GM23248 (cell line): ENCODE data around the gene ZBTB20. TPM values are rescaled to one million over a fixed set of nuclear protein-coding genes. Genes with fewer than 3 reads are reported as not detected.

ENCODE experiments used
- DNase-seq: peaks from one replicate; pipeline ENCODE4 v3.0.0-alpha.2; 2015
- H2AFZ ChIP-seq: fragments of 200-600 bp; sonication (generic); 2 replicates; pipeline ENCODE4 v1.6.1; 2016; ENCODE audit warnings: antibody characterized with exemption
- H3F3A ChIP-seq: fragments of 200-600 bp; sonication (generic); 2 replicates; pipeline ENCODE4 v1.6.1; 2016; ENCODE audit warnings: mild to moderate bottlenecking, antibody characterized with exemption, mixed run types; ENCODE audit not compliant: insufficient read depth
- H3K27ac ChIP-seq: fragments of 200-600 bp; sonication (generic); 2 replicates; pipeline ENCODE4 v1.5.1; 2016; ENCODE audit warnings: mild to moderate bottlenecking
- H3K27me3 ChIP-seq: fragments of 200-600 bp; sonication (generic); replicated peaks from 2 replicates; pipeline ENCODE4 v1.6.1; 2016; ENCODE audit warnings: mild to moderate bottlenecking; ENCODE audit not compliant: insufficient read depth
- H3K36me3 ChIP-seq: fragments of 200-600 bp; sonication (generic); 2 replicates; pipeline ENCODE4 v1.6.1; 2016; ENCODE audit warnings: low read depth, mild to moderate bottlenecking
- H3K4me1 ChIP-seq: fragments of 200-600 bp; sonication (generic); 2 replicates; pipeline ENCODE4 v1.6.1; 2016; ENCODE audit warnings: mild to moderate bottlenecking; ENCODE audit not compliant: insufficient read depth
- H3K4me2 ChIP-seq: fragments of 200-600 bp; sonication (generic); one replicate; pipeline ENCODE4 v1.6.1; 2016; ENCODE audit warnings: mild to moderate bottlenecking; ENCODE audit not compliant: unreplicated experiment
- H3K4me3 ChIP-seq: fragments of 200-600 bp; sonication (generic); 2 replicates; pipeline ENCODE4 v1.5.1; 2016; ENCODE audit warnings: mild to moderate bottlenecking
- H3K79me2 ChIP-seq: fragments of 200-600 bp; sonication (generic); 2 replicates; pipeline ENCODE4 v1.6.1; 2016; ENCODE audit warnings: mild to moderate bottlenecking; ENCODE audit not compliant: insufficient read depth
- H3K9ac ChIP-seq: fragments of 200-600 bp; sonication (generic); 2 replicates; pipeline ENCODE4 v1.6.1; 2016; ENCODE audit warnings: mild to moderate bottlenecking
- H3K9me2 ChIP-seq: fragments of 200-600 bp; sonication (generic); 2 replicates; pipeline ENCODE4 v1.6.1; 2016; ENCODE audit warnings: mixed run types, mild to moderate bottlenecking, moderate library complexity; ENCODE audit not compliant: insufficient read depth
- H3K9me3 ChIP-seq: fragments of 200-600 bp; sonication (generic); one replicate; pipeline ENCODE4 v1.6.1; 2017; ENCODE audit warnings: low read depth
- H4K20me1 ChIP-seq: fragments of 200-600 bp; sonication (generic); 2 replicates; pipeline ENCODE4 v1.6.0; 2016; ENCODE audit not compliant: insufficient read depth
- EZH2 ChIP-seq: fragments of 200-600 bp; sonication (generic); IDR thresholded peaks from 2 replicates; pipeline ENCODE4 v1.6.1; 2018; ENCODE audit warnings: antibody characterized with exemption, mild to moderate bottlenecking; ENCODE audit not compliant: insufficient read depth, poor library complexity, severe bottlenecking
- EZH2phosphoT487 ChIP-seq: fragments of 200-600 bp; sonication (generic); IDR thresholded peaks from 2 replicates; pipeline ENCODE4 v1.6.1; 2018; ENCODE audit warnings: antibody characterized with exemption, moderate library complexity, mild to moderate bottlenecking, low read depth; ENCODE audit not compliant: insufficient read depth
- WGBS, 2 experiments: methylation state at CpG; one replicate each; pipeline ENCODE4 v1.1.6; 2015 to 2017; ENCODE audit warnings: low lambda C conversion rate in 2 of 2, low coverage in 1 of 2; ENCODE audit errors: missing lambda C conversion rate in 2 of 2; 5-methylcytosine and 5-hydroxymethylcytosine counted together
- in situ Hi-C: fragments of 300-500 bp; cut with MboI; formaldehyde crosslinking; loops from 2 replicates; pipeline ENCODE4 v1.15.0; 2020
- polyA plus RNA-seq: library from polyadenylated mRNA; unstranded; fragments of >200 nt; fragmentation: Nextera tagmentation; extraction: Ambion mirVana; gene quantifications from 2 replicates; pipeline ENCODE4 v1.2.1, GENCODE V29; 2016
- total RNA-seq: library from RNA; depleted of rRNA; stranded (reverse); fragments of >200 nt; shearing (Covaris generic); gene quantifications from 2 replicates; pipeline ENCODE4 v1.2.3, GENCODE V29; 2014

The ZBTB20 gene
- total and polyA plus RNA-seq, 2 experiments from 2014 or later = 9.2 to 12.2 TPM

GRCh38 chr3:114451561-114452018 lies 695.5 kb downstream of the ZBTB20 start:
- Histone ChIP-seq H3K27ac (0 out of 2 replicates have a peak overlapping the region, but pooled peaks have one; percentile 31), H3K27me3 (no peaks in the 10 kb centered on the region), H3F3A (no peaks in the 10 kb centered on the region), H3K4me3 (peak overlapping the region; percentile 59), H2AFZ (peak overlapping the region; percentile 38), H3K9me2 (no peaks in the 10 kb centered on the region), H3K36me3 (no peaks in the 10 kb centered on the region), H3K79me2 (peaks cover 25% of the 10 kb centered on the region), H3K9me3 (no peaks in the 10 kb centered on the region), H3K4me1 (peaks cover 30% of the 10 kb centered on the region), H4K20me1 (no peaks in the 10 kb centered on the region), H3K9ac (peak overlapping the region; percentile 66), H3K4me2 (peak overlapping the region; percentile 83)
- peak; percentile 43 for DNase-seq
- in situ Hi-C loops = no loop called here
- WGBS, 2 experiments = 18 to 19% methylated on average over 10 of the region's 10 CpGs
- no peak for TF ChIP-seq EZH2
- no peak for TF ChIP-seq EZH2phosphoT487

GRCh38 chr3:114451051-114451451 lies 696.0 kb downstream of the ZBTB20 start:
- peak; percentile 28 for DNase-seq
- H2AFZ ChIP-seq = peak overlapping the region; percentile 38
- H3K4me2 ChIP-seq = peak overlapping the region; percentile 83

GRCh38 chr3:114450008-114450596 lies 697.0 kb downstream of the ZBTB20 start:
- DNase-seq = no peak
- Histone ChIP-seq H3K4me1 (peaks cover 41% of the 10 kb centered on the region), H3K36me3 (no peaks in the 10 kb centered on the region), H3K27ac (peak overlapping the region; percentile 20), H3K9me3 (no peaks in the 10 kb centered on the region), H3K9ac (peak overlapping the region; percentile 66), H3K27me3 (no peaks in the 10 kb centered on the region), H3K79me2 (peaks cover 30% of the 10 kb centered on the region), H2AFZ (peak overlapping the region; percentile 42), H3K4me3 (peak overlapping the region; percentile 59), H3F3A (no peaks in the 10 kb centered on the region), H3K4me2 (peak overlapping the region; percentile 83), H4K20me1 (no peaks in the 10 kb centered on the region), H3K9me2 (no peaks in the 10 kb centered on the region)
- no peak for TF ChIP-seq EZH2phosphoT487
- TF ChIP-seq EZH2 = no peak
- WGBS, 2 experiments = 51 to 57% methylated on average over 7 of the region's 7 CpGs
- in situ Hi-C loops = no loop called here

More at GRCh38 chr3:114451051-114451451, 696.0 kb downstream of the ZBTB20 start:
- Histone ChIP-seq H3K79me2 (peaks cover 30% of the 10 kb centered on the region), H3K9me2 (no peaks in the 10 kb centered on the region), H4K20me1 (no peaks in the 10 kb centered on the region), H3K27ac (peak overlapping the region; percentile 31), H3F3A (no peaks in the 10 kb centered on the region), H3K27me3 (no peaks in the 10 kb centered on the region), H3K9ac (peak overlapping the region; percentile 66), H3K4me1 (peaks cover 36% of the 10 kb centered on the region), H3K9me3 (no peaks in the 10 kb centered on the region), H3K4me3 (peak overlapping the region; percentile 59), H3K36me3 (no peaks in the 10 kb centered on the region)
- in situ Hi-C loops = no loop called here
- TF ChIP-seq EZH2 = no peak
- no peak for TF ChIP-seq EZH2phosphoT487
- 5 to 6% methylated on average over 2 of the region's 2 CpGs for WGBS, 2 experiments

- WGBS, 2 experiments = 31 to 38% methylated on average over 9 of the region's 9 CpGs
These were observed 697.6 kb downstream of the ZBTB20 start for GRCh38 chr3:114449271-114450007.

More at GRCh38 chr3:114449271-114450007, 697.6 kb downstream of the ZBTB20 start:
- peak overlapping the region; percentile 83 for H3K4me2 ChIP-seq
- peak overlapping the region; percentile 59 for H3K4me3 ChIP-seq
- peak overlapping the region; percentile 20 for H3K27ac ChIP-seq
- peak; percentile 50 for DNase-seq
- H4K20me1 ChIP-seq = no peaks in the 10 kb centered on the region
- no peak for TF ChIP-seq EZH2phosphoT487
- TF ChIP-seq EZH2 = no peak
- H2AFZ ChIP-seq = peak overlapping the region; percentile 42
- no peaks in the 10 kb centered on the region for H3K9me3 ChIP-seq
- peak overlapping the region; percentile 66 for H3K9ac ChIP-seq
- H3K4me1 ChIP-seq = peaks cover 42% of the 10 kb centered on the region
- no peaks in the 10 kb centered on the region for H3K36me3 ChIP-seq
- no peaks in the 10 kb centered on the region for H3F3A ChIP-seq
- no peaks in the 10 kb centered on the region for H3K9me2 ChIP-seq
- in situ Hi-C loops = no loop called here
- H3K79me2 ChIP-seq = peaks cover 27% of the 10 kb centered on the region
- H3K27me3 ChIP-seq = no peaks in the 10 kb centered on the region
